A549 (cell line): ENCODE data around the gene SH3GL2. TPM values are rescaled to one million over a fixed set of nuclear protein-coding genes. Genes with fewer than 3 reads are reported as not detected.

ENCODE experiments used
- ATAC-seq, 2 experiments: fragments of 200-7000 bp in 1 of 2; fragments of >200 bp in 1 of 2; cut with Nextera tagmentation in 1 of 2; cut with Tn5 transposase in 1 of 2; 3 replicates each; pipeline versions ENCODE4 v1.8.0 to v1.9.1; 2018 to 2020; ENCODE audit warnings: mild to moderate bottlenecking in 1 of 2, moderate library complexity in 1 of 2
- CTCF ChIA-PET: fragments of 300-600 bp; sonication (Branson Sonifier 250); formaldehyde crosslinking; extraction: SDS; loops from one replicate; lab custom pipeline; 2021; ENCODE audit warnings: antibody characterized with exemption, inconsistent platforms; lab: Yijun Ruan, JAX
- POLR2A ChIA-PET: fragments of 350-600 bp; formaldehyde crosslinking; extraction: SDS; loops from one replicate; lab custom pipeline; 2021; ENCODE audit warnings: antibody characterized with exemption, inconsistent platforms; lab: Yijun Ruan, JAX
- DNase-seq, 2 experiments: peaks; one replicate each; pipeline versions ENCODE4 v3.0.0 to v3.0.0-alpha.2; 2011 to 2016; ENCODE audit warnings: low read depth in 1 of 2, low spot score in 1 of 2
- FAIRE-seq: peaks from 2 replicates; lab custom pipeline; 2011; peaks lifted over from hg19 to GRCh38; lab: Jason Lieb, UNC
- H3K27ac ChIP-seq, 2 experiments: fragments of >200 bp; sonication (Bioruptor Twin); formaldehyde crosslinking; 3 replicates each; pipeline ENCODE4 v1.5.1; 2016 to 2017
- H3K4me1 ChIP-seq: fragments of >200 bp; sonication (Bioruptor Twin); formaldehyde crosslinking; 3 replicates; pipeline ENCODE4 v1.6.1; 2016
- H3K4me2 ChIP-seq: fragments of >200 bp; sonication (Bioruptor Twin); formaldehyde crosslinking; 3 replicates; pipeline ENCODE4 v1.6.1; 2016
- H3K4me3 ChIP-seq: fragments of >200 bp; sonication (Bioruptor Twin); formaldehyde crosslinking; 3 replicates; pipeline ENCODE4 v1.5.1; 2016
- H3K9me3 ChIP-seq: fragments of >200 bp; sonication (Bioruptor Twin); formaldehyde crosslinking; 3 replicates; pipeline ENCODE4 v1.6.1; 2016
- BHLHE40 ChIP-seq: IDR thresholded peaks from 2 replicates; pipeline ENCODE4 v1.6.1; 2012; ENCODE audit warnings: low read depth, low read length, inconsistent platforms
- CBX2 ChIP-seq: fragments of 200-600 bp; sonication (generic); IDR thresholded peaks from 2 replicates; pipeline ENCODE4 v1.6.1; 2016; ENCODE audit warnings: low read depth, mild to moderate bottlenecking, borderline replicate concordance
- CHD4 ChIP-seq: fragments of 200-600 bp; sonication (generic); IDR thresholded peaks from 2 replicates; pipeline ENCODE4 v1.6.1; 2016; ENCODE audit warnings: antibody characterized with exemption, mild to moderate bottlenecking, borderline replicate concordance
- EHF ChIP-seq: fragments of 250-450 bp; sonication (Bioruptor Pico); IDR thresholded peaks from 2 replicates; pipeline ENCODE4 v1.5.0; 2020; ENCODE audit warnings: mild to moderate bottlenecking
- EHMT2 ChIP-seq: fragments of 200-600 bp; sonication (generic); IDR thresholded peaks from 2 replicates; pipeline ENCODE4 v1.6.1; 2016; ENCODE audit warnings: antibody characterized with exemption, low read depth, mild to moderate bottlenecking, moderate library complexity
- EP300 ChIP-seq, 2 experiments: fragments of >200 bp; sonication (Bioruptor Twin); formaldehyde crosslinking; IDR thresholded peaks; 2 replicates in 1 of 2; 3 replicates in 1 of 2; pipeline ENCODE4 v1.6.1; 2016 to 2017
- ESRRA ChIP-seq: fragments of 150-350 bp; IDR thresholded peaks from 2 replicates; pipeline ENCODE4 v1.6.1; 2014; ENCODE audit warnings: mild to moderate bottlenecking, low read length, borderline replicate concordance
- HDAC2 ChIP-seq: fragments of 200-600 bp; sonication (generic); IDR thresholded peaks from 2 replicates; pipeline ENCODE4 v1.6.1; 2016
- HOXA7 ChIP-seq: fragments of 250-450 bp; sonication (Bioruptor Pico); IDR thresholded peaks from 2 replicates; pipeline ENCODE4 v1.5.0; 2020; ENCODE audit warnings: mild to moderate bottlenecking, moderate library complexity
- JUNB ChIP-seq: fragments of >200 bp; sonication (Bioruptor Twin); formaldehyde crosslinking; IDR thresholded peaks from 2 replicates; pipeline ENCODE4 v1.6.1; 2016
- MAFK ChIP-seq: fragments of 450-650 bp; IDR thresholded peaks from 2 replicates; pipeline ENCODE4 v1.6.1; 2014; ENCODE audit not compliant: partially characterized antibody
- NFE2L2 ChIP-seq: fragments of 150-350 bp; conservative IDR thresholded peaks from 2 replicates; pipeline ENCODE4 v1.6.1; 2014; ENCODE audit warnings: low read length
- POLR2AphosphoS2 ChIP-seq: conservative IDR thresholded peaks from 2 replicates; pipeline ENCODE4 v1.6.1; 2012; ENCODE audit warnings: low read length, improper control_type of control experiment, inconsistent platforms
- RAD21 ChIP-seq, 2 experiments: fragments of >200 bp in 1 of 2; sonication (Bioruptor Twin) in 1 of 2; formaldehyde crosslinking in 1 of 2; IDR thresholded peaks in 1 of 2; conservative IDR thresholded peaks in 1 of 2; 2 replicates in 1 of 2; 3 replicates in 1 of 2; pipeline ENCODE4 v1.6.1; 2012 to 2018; ENCODE audit warnings: inconsistent platforms in 1 of 2
- RARB ChIP-seq: fragments of 250-450 bp; sonication (Bioruptor Pico); IDR thresholded peaks from 2 replicates; pipeline ENCODE4 v1.8.0; 2021; ENCODE audit warnings: mild to moderate bottlenecking, moderate library complexity
- SMC3 ChIP-seq: fragments of >200 bp; sonication (Bioruptor Twin); formaldehyde crosslinking; IDR thresholded peaks from 3 replicates; pipeline ENCODE4 v1.6.1; 2018; ENCODE audit warnings: inconsistent platforms
- SREBF2 ChIP-seq: fragments of 450-650 bp; IDR thresholded peaks from 2 replicates; pipeline ENCODE4 v1.6.1; 2014; ENCODE audit warnings: mild to moderate bottlenecking, moderate library complexity
- ZSCAN20 ChIP-seq: fragments of 250-450 bp; sonication (Bioruptor Pico); IDR thresholded peaks from 2 replicates; pipeline ENCODE4 v1.8.0; 2022; ENCODE audit warnings: mild to moderate bottlenecking, moderate library complexity
- WGBS: methylation state at CpG from one replicate; pipeline ENCODE4 v1.1.6; 2017; ENCODE audit errors: missing lambda C conversion rate; 5-methylcytosine and 5-hydroxymethylcytosine counted together
- polyA plus RNA-seq, 4 experiments: library from polyadenylated mRNA; depleted of rRNA in 3 of 4; stranded (reverse); fragments of >200 nt; fragmentation: RNase III in 1 of 4; extraction: RNeasy Plus Mini Kit Qiagen cat#74134 plus additional on column Dnase treatment in 1 of 4; gene quantifications; 2 replicates in 3 of 4; 3 replicates in 1 of 4; pipeline ENCODE4 v1.2.3, GENCODE V29; 2011 to 2017
- TF ChIP-seq, protein P1 (sequence below): fragments of 200-600 bp; sonication (generic); IDR thresholded peaks from 2 replicates; pipeline ENCODE4 v1.6.1; 2016; ENCODE audit warnings: antibody characterized with exemption, mild to moderate bottlenecking, moderate library complexity
- TF ChIP-seq, protein P2 (sequence below): fragments of >200 bp; sonication (Bioruptor Twin); formaldehyde crosslinking; IDR thresholded peaks from 3 replicates; pipeline ENCODE4 v1.5.1; 2016
- TF ChIP-seq, protein P3 (sequence below): fragments of >200 bp; sonication (Bioruptor Twin); formaldehyde crosslinking; IDR thresholded peaks from 2 replicates; pipeline ENCODE4 v1.6.1; 2016
- TF ChIP-seq, protein P4 (sequence below): IDR thresholded peaks from 2 replicates; pipeline ENCODE4 v1.6.1; 2012

The SH3GL2 gene
- polyA plus RNA-seq, 2 of the 4 experiments (the other 2 are of a cell fraction), result 0.03 TPM

DNA sequence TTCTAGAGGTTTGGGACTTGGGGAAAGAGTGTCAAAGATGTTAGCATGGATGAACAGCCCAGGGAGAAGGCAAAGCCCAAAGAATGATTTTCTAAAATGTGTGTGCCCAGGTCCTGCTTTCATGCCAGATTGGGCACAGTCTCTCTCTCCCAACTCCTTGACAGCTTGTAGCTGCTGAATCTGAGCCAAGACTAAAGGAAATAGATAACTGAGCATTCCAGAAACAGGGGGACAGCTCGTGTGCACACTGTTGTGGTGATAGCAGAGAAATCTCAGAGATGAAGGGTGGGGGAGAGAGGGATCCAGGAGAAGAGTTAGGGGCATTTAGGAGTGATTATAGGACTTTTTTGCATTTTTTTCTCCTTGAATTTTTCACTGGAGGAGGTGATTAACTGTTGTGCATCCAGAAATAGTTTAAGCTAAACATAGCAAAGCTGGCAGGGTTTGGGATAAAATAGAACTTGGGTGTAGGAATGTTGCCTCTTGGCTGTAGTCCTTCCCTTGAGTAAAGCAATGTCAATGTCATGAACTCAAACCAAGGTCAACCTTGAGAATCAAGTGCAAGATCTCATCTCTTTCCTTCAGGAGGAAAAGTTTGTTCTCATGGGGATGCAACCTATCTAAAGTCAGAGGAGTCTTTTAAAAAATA, 245.9 kb downstream of the SH3GL2 start:
- Histone ChIP-seq H3K4me3 (no peak overlapping the region), H3K9me3 (no peaks in the 10 kb centered on the region), H3K4me1 (no peaks in the 10 kb centered on the region), H3K27ac (no peak overlapping the region), H3K4me2 (no peak overlapping the region)
- POLR2A ChIA-PET, result no interaction called here
- no peak for FAIRE-seq
- TF ChIP-seq EP300 (IDR thresholded peaks at IDR 0.05) (no peak), CBX2 (no peak), EHMT2 (no peak), CHD4 (no peak), HOXA7 (no peak), POLR2AphosphoS2 (no peak), NFE2L2 (no peak), BHLHE40 (no peak), ESRRA (no peak), JUNB (no peak), EHF (CRISPR knock-in tag) (no peak)
- TF ChIP-seq, protein P1, sequence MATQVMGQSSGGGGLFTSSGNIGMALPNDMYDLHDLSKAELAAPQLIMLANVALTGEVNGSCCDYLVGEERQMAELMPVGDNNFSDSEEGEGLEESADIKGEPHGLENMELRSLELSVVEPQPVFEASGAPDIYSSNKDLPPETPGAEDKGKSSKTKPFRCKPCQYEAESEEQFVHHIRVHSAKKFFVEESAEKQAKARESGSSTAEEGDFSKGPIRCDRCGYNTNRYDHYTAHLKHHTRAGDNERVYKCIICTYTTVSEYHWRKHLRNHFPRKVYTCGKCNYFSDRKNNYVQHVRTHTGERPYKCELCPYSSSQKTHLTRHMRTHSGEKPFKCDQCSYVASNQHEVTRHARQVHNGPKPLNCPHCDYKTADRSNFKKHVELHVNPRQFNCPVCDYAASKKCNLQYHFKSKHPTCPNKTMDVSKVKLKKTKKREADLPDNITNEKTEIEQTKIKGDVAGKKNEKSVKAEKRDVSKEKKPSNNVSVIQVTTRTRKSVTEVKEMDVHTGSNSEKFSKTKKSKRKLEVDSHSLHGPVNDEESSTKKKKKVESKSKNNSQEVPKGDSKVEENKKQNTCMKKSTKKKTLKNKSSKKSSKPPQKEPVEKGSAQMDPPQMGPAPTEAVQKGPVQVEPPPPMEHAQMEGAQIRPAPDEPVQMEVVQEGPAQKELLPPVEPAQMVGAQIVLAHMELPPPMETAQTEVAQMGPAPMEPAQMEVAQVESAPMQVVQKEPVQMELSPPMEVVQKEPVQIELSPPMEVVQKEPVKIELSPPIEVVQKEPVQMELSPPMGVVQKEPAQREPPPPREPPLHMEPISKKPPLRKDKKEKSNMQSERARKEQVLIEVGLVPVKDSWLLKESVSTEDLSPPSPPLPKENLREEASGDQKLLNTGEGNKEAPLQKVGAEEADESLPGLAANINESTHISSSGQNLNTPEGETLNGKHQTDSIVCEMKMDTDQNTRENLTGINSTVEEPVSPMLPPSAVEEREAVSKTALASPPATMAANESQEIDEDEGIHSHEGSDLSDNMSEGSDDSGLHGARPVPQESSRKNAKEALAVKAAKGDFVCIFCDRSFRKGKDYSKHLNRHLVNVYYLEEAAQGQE, result no peak
- TF ChIP-seq, protein P2, sequence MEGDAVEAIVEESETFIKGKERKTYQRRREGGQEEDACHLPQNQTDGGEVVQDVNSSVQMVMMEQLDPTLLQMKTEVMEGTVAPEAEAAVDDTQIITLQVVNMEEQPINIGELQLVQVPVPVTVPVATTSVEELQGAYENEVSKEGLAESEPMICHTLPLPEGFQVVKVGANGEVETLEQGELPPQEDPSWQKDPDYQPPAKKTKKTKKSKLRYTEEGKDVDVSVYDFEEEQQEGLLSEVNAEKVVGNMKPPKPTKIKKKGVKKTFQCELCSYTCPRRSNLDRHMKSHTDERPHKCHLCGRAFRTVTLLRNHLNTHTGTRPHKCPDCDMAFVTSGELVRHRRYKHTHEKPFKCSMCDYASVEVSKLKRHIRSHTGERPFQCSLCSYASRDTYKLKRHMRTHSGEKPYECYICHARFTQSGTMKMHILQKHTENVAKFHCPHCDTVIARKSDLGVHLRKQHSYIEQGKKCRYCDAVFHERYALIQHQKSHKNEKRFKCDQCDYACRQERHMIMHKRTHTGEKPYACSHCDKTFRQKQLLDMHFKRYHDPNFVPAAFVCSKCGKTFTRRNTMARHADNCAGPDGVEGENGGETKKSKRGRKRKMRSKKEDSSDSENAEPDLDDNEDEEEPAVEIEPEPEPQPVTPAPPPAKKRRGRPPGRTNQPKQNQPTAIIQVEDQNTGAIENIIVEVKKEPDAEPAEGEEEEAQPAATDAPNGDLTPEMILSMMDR, result no peak
- 0% methylated on average over 1 of the region's 1 CpG for WGBS
- ATAC-seq, result no peak
- no peak for DNase-seq
- CTCF ChIA-PET, result interaction anchor here (0.7 to 1.5 kb wide), 3 partner anchors 9 to 1250 kb away, joined by 3 to 4 read pairs (median 3); no protein-coding TSS in a partner anchor

GRCh38 chr9:17825265-17825659, 246.4 kb downstream of the SH3GL2 start:
- 39% methylated on average over 1 of the region's 1 CpG for WGBS
- DNase-seq, result no peak
- Histone ChIP-seq H3K9me3 (no peaks in the 10 kb centered on the region), H3K27ac (no peak overlapping the region), H3K4me1 (no peaks in the 10 kb centered on the region), H3K4me3 (no peak overlapping the region), H3K4me2 (no peak overlapping the region)
- ATAC-seq, result no peak
- CTCF ChIA-PET, result interaction anchor here (0.7 to 1.5 kb wide), 3 partner anchors 9 to 1249 kb away, joined by 3 to 4 read pairs (median 3); no protein-coding TSS in a partner anchor
- no peak for FAIRE-seq
- POLR2A ChIA-PET, result no interaction called here
- no peak for TF ChIP-seq RARB
- no peak for TF ChIP-seq SREBF2
- no peak for TF ChIP-seq ESRRA
- TF ChIP-seq ZSCAN20 (CRISPR knock-in tag), result no peak
- no peak for TF ChIP-seq HDAC2
- TF ChIP-seq, protein P3, sequence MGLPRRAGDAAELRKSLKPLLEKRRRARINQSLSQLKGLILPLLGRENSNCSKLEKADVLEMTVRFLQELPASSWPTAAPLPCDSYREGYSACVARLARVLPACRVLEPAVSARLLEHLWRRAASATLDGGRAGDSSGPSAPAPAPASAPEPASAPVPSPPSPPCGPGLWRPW, result no peak
- TF ChIP-seq, protein P4, sequence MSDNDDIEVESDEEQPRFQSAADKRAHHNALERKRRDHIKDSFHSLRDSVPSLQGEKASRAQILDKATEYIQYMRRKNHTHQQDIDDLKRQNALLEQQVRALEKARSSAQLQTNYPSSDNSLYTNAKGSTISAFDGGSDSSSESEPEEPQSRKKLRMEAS, result no peak
- no peak for TF ChIP-seq SMC3
- no peak for TF ChIP-seq MAFK
- TF ChIP-seq RAD21 (conservative IDR thresholded peaks at IDR 0.05 in 1 of 2, IDR thresholded peaks at IDR 0.05 in 1 of 2), result no peak
